Neural cell (in vitro differentiated cells): ENCODE measurements around the gene SAT1. TPM values are rescaled to one million over a fixed set of nuclear protein-coding genes. Genes with fewer than 3 reads are reported as not detected.

ENCODE experiments used
- H2AFZ ChIP-seq: fragments of 200-600, 300-800 bp; sonication (generic), shearing (Covaris generic); 2 replicates; pipeline ENCODE4 v1.6.0; 2014; ENCODE audit warnings: low read depth, mild to moderate bottlenecking, antibody characterized with exemption, low read length, moderate library complexity
- H3F3A ChIP-seq: fragments of 200-600 bp; shearing (Covaris generic); 2 replicates; pipeline ENCODE4 v1.6.1; 2016; ENCODE audit warnings: mild to moderate bottlenecking, moderate library complexity, mixed read lengths, antibody characterized with exemption, low read length; ENCODE audit not compliant: insufficient read depth, poor library complexity, severe bottlenecking
- H3K27ac ChIP-seq: fragments of 200-600, 300-800 bp; sonication (generic), shearing (Covaris generic); 2 replicates; pipeline ENCODE4 v1.5.1; 2014; ENCODE audit warnings: mild to moderate bottlenecking, low read length, moderate library complexity
- H3K27me3 ChIP-seq: fragments of 300-800, 200-600 bp; sonication (generic), shearing (Covaris generic); 2 replicates; pipeline ENCODE4 v1.6.0; 2014; ENCODE audit warnings: mild to moderate bottlenecking, low read depth, low read length, moderate library complexity; ENCODE audit not compliant: insufficient read depth
- H3K36me3 ChIP-seq: fragments of 300-800, 200-600 bp; sonication (generic), shearing (Covaris generic); 2 replicates; pipeline ENCODE4 v1.5.1; 2014; ENCODE audit warnings: mild to moderate bottlenecking, antibody characterized with exemption, low read length, moderate library complexity; ENCODE audit not compliant: insufficient read depth
- H3K4me2 ChIP-seq: fragments of 300-800, 200-600 bp; sonication (generic), shearing (Covaris generic); 2 replicates; pipeline ENCODE4 v1.6.0; 2014; ENCODE audit warnings: mild to moderate bottlenecking, low read length
- H3K4me3 ChIP-seq: fragments of 300-800, 200-600 bp; sonication (generic), shearing (Covaris generic); 2 replicates; pipeline ENCODE4 v1.5.1; 2014; ENCODE audit warnings: mild to moderate bottlenecking, low read length, moderate library complexity
- H3K79me2 ChIP-seq: fragments of 200-600 bp; shearing (Covaris generic); replicated peaks from 2 replicates; pipeline ENCODE4 v1.6.0; 2014; ENCODE audit warnings: mild to moderate bottlenecking, low read length, moderate library complexity; ENCODE audit not compliant: insufficient read depth
- H3K9ac ChIP-seq: fragments of 300-800, 200-600 bp; sonication (generic), shearing (Covaris generic); 2 replicates; pipeline ENCODE4 v1.6.1; 2016; ENCODE audit warnings: mild to moderate bottlenecking, low read length, mixed read lengths
- H3K9me2 ChIP-seq: fragments of 200-600 bp; shearing (Covaris generic); 2 replicates; pipeline ENCODE4 v1.6.1; 2016; ENCODE audit warnings: mild to moderate bottlenecking, low read length, mixed read lengths; ENCODE audit not compliant: insufficient read depth
- H3K9me3 ChIP-seq: fragments of 200-600, 300-800 bp; sonication (generic), shearing (Covaris generic); 2 replicates; pipeline ENCODE4 v1.6.1; 2016; ENCODE audit warnings: mild to moderate bottlenecking, mixed run types, low read length, moderate library complexity, mixed read lengths
- H4K20me1 ChIP-seq: fragments of 200-600 bp; shearing (Covaris generic); 2 replicates; pipeline ENCODE4 v1.6.1; 2016; ENCODE audit warnings: mild to moderate bottlenecking, mixed run types; ENCODE audit not compliant: insufficient read depth
- EP300 ChIP-seq: fragments of 450-650 bp; conservative IDR thresholded peaks from 2 replicates; pipeline ENCODE4 v1.6.1; 2014; ENCODE audit warnings: antibody characterized with exemption, mild to moderate bottlenecking, moderate library complexity; ENCODE audit not compliant: poor library complexity, severe bottlenecking
- EZH2 ChIP-seq: fragments of 200-600, 300-800 bp; shearing (Covaris generic), sonication (generic); IDR thresholded peaks from 2 replicates; pipeline ENCODE4 v1.6.1; 2014; ENCODE audit warnings: antibody characterized with exemption, low read length, borderline replicate concordance, mild to moderate bottlenecking; ENCODE audit not compliant: insufficient read depth, poor library complexity, severe bottlenecking
- MXI1 ChIP-seq: fragments of 450-650 bp; conservative IDR thresholded peaks from 2 replicates; pipeline ENCODE4 v1.6.1; 2014; ENCODE audit warnings: antibody characterized with exemption, mild to moderate bottlenecking; ENCODE audit not compliant: poor library complexity, severe bottlenecking
- POLR2AphosphoS5 ChIP-seq: IDR thresholded peaks from 2 replicates; pipeline ENCODE4 v1.6.1; 2012
- RAD21 ChIP-seq: fragments of 450-650 bp; conservative IDR thresholded peaks from 2 replicates; pipeline ENCODE4 v1.6.1; 2014; ENCODE audit warnings: antibody characterized with exemption, mild to moderate bottlenecking, moderate library complexity
- SMC3 ChIP-seq: fragments of 450-650 bp; conservative IDR thresholded peaks from 2 replicates; pipeline ENCODE4 v1.6.1; 2014; ENCODE audit warnings: antibody characterized with exemption, mild to moderate bottlenecking, moderate library complexity; ENCODE audit not compliant: poor library complexity
- TAF1 ChIP-seq: IDR thresholded peaks from 2 replicates; pipeline ENCODE4 v1.6.1; 2012; ENCODE audit warnings: low read depth
- polyA plus RNA-seq: library from polyadenylated mRNA; depleted of rRNA; stranded (reverse); fragments of >200 nt; gene quantifications from 2 replicates; pipeline ENCODE4 v1.2.3, GENCODE V29; 2014
- TF ChIP-seq, protein P1 (sequence below): IDR thresholded peaks from 2 replicates; pipeline ENCODE4 v1.6.1; 2012; ENCODE audit warnings: borderline replicate concordance
- TF ChIP-seq, protein P2 (sequence below): fragments of 450-650 bp; IDR thresholded peaks from 2 replicates; pipeline ENCODE4 v1.5.1; 2014; ENCODE audit warnings: antibody characterized with exemption, mild to moderate bottlenecking, moderate library complexity; ENCODE audit not compliant: poor library complexity, severe bottlenecking

Gene SAT1
- polyA plus RNA-seq, 1 donor from 2014 or later, result 95.2 TPM

DNA sequence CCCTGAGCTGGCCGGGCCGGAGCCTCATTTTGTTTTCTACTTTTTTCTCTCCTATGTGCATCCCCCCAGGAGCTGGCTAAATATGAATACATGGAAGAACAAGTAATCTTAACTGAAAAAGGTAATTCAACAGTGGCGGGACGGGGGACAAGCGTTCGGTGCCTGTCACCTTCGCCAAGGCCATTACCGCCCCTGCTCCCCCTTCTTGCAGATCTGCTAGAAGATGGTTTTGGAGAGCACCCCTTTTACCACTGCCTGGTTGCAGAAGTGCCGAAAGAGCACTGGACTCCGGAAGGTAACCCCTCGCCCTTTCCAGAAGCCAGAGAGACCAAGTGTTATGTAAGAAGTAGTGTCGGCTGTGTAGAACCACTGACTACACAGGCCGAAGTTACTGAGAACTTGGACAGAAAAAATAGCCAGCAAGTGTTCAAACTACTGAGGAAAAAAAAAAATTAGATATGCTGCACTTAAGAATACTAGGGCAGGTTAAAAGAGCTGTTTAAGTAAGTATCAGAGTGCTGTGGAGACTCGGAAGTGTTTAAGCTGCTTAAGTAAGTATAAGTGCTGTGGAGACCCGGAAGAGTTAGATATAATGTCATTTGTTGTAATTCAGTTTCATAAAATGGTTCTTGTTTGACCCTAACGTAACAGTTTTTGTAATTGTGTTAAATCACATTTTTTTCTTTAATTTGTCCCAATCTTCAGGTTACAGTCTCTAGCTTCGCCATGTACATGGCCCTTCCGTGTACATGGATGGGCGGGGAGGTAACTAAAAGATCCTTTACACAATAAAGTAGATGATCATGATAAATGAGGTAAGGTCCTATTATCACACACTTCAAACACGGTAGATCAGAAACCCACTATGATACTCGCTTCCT is 856 bp downstream of the SAT1 start:
- Histone ChIP-seq H3F3A (no peaks in the 10 kb centered on the region), H3K9me3 (no peaks in the 10 kb centered on the region), H3K9ac (peak overlapping the region; percentile 34), H3K9me2 (no peaks in the 10 kb centered on the region), H3K27ac (no peak overlapping the region), H3K36me3 (no peaks in the 10 kb centered on the region), H3K4me2 (peak overlapping the region; percentile 35), H3K4me3 (peak overlapping the region; percentile 73), H4K20me1 (no peaks in the 10 kb centered on the region), H3K79me2 (no peaks in the 10 kb centered on the region), H3K27me3 (no peaks in the 10 kb centered on the region), H2AFZ (peak overlapping the region; percentile 56)
- TF ChIP-seq EP300 (no peak), MXI1 (no peak), RAD21 (no peak), POLR2AphosphoS5 (no peak), SMC3 (no peak), EZH2 (no peak), TAF1 (no peak)
- TF ChIP-seq, protein P1, sequence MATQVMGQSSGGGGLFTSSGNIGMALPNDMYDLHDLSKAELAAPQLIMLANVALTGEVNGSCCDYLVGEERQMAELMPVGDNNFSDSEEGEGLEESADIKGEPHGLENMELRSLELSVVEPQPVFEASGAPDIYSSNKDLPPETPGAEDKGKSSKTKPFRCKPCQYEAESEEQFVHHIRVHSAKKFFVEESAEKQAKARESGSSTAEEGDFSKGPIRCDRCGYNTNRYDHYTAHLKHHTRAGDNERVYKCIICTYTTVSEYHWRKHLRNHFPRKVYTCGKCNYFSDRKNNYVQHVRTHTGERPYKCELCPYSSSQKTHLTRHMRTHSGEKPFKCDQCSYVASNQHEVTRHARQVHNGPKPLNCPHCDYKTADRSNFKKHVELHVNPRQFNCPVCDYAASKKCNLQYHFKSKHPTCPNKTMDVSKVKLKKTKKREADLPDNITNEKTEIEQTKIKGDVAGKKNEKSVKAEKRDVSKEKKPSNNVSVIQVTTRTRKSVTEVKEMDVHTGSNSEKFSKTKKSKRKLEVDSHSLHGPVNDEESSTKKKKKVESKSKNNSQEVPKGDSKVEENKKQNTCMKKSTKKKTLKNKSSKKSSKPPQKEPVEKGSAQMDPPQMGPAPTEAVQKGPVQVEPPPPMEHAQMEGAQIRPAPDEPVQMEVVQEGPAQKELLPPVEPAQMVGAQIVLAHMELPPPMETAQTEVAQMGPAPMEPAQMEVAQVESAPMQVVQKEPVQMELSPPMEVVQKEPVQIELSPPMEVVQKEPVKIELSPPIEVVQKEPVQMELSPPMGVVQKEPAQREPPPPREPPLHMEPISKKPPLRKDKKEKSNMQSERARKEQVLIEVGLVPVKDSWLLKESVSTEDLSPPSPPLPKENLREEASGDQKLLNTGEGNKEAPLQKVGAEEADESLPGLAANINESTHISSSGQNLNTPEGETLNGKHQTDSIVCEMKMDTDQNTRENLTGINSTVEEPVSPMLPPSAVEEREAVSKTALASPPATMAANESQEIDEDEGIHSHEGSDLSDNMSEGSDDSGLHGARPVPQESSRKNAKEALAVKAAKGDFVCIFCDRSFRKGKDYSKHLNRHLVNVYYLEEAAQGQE, result no peak
- TF ChIP-seq, protein P2, sequence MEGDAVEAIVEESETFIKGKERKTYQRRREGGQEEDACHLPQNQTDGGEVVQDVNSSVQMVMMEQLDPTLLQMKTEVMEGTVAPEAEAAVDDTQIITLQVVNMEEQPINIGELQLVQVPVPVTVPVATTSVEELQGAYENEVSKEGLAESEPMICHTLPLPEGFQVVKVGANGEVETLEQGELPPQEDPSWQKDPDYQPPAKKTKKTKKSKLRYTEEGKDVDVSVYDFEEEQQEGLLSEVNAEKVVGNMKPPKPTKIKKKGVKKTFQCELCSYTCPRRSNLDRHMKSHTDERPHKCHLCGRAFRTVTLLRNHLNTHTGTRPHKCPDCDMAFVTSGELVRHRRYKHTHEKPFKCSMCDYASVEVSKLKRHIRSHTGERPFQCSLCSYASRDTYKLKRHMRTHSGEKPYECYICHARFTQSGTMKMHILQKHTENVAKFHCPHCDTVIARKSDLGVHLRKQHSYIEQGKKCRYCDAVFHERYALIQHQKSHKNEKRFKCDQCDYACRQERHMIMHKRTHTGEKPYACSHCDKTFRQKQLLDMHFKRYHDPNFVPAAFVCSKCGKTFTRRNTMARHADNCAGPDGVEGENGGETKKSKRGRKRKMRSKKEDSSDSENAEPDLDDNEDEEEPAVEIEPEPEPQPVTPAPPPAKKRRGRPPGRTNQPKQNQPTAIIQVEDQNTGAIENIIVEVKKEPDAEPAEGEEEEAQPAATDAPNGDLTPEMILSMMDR, result no peak

DNA sequence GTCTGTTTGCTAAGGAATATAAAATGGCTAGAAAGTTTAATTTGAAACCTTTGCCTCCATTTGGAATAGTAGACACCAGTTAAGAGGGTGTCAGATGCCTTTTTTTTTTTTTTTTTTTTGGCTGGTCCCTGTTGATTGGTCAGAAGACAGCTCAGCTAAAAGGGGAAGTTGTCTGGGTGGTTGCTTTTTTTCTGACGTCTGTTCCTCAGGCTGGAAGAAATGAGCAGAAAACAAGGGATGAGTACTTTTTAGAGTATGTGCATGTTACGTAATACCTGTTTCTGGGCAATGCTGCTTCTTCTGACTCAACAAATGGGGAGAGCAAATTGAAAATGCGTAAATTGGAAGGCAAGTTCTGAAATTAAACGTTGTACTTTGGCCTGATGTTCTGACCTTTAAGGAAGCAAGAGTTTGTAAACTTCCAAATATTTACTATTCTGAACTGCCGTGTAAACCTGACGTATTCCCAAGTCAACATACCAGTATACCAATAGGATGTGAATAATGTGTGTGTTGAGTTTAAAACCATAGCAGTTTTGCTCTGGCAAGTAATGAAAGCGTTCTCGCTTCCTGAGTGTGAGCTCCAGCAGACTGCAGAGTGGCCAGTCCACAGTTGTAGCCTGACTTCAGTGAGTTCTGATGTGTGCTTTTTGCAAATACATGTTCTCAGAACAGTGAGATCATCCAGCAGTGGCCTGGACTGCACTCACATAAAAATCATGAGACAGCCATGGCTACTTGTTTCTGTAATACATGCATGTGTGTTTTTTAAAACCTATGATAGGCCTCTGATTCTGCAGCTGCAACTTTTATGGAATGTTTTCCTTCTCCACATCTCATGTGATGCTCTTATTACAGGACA is 1.7 kb downstream of the SAT1 start:
- Histone ChIP-seq H4K20me1 (no peaks in the 10 kb centered on the region), H3K9ac (no peak overlapping the region), H3K27me3 (no peaks in the 10 kb centered on the region), H3K27ac (no peak overlapping the region), H2AFZ (no peak overlapping the region), H3F3A (no peaks in the 10 kb centered on the region), H3K9me2 (no peaks in the 10 kb centered on the region), H3K9me3 (no peaks in the 10 kb centered on the region), H3K4me2 (no peak overlapping the region), H3K79me2 (no peaks in the 10 kb centered on the region), H3K4me3 (peak overlapping the region; percentile 73), H3K36me3 (no peaks in the 10 kb centered on the region)
- TF ChIP-seq TAF1, result no peak
- no peak for TF ChIP-seq POLR2AphosphoS5
- TF ChIP-seq, protein P2, result no peak
- TF ChIP-seq SMC3, result no peak
- TF ChIP-seq MXI1, result no peak
- no peak for TF ChIP-seq RAD21
- TF ChIP-seq EZH2, result no peak
- TF ChIP-seq, protein P1, result no peak
- no peak for TF ChIP-seq EP300
